Suprapubic skin (tissue), 4 donors: Measurements from ENCODE around the gene PHLDB2.

Source experiments
- EP300 ChIP-seq: sonication (generic); formaldehyde crosslinking; IDR thresholded peaks from one replicate; pipeline ENCODE4 v1.6.1; 2017; ENCODE audit warnings: antibody characterized with exemption
- POLR2A ChIP-seq, 2 donors: fragments of 450-650 bp; IDR thresholded peaks; one replicate each; pipeline ENCODE4 v1.6.1; 2017; ENCODE audit warnings: antibody characterized with exemption in 2 of 2, mild to moderate bottlenecking in 2 of 2, moderate library complexity in 2 of 2
- POLR2AphosphoS5 ChIP-seq, 3 donors: sonication (generic); formaldehyde crosslinking; IDR thresholded peaks; one replicate each; pipeline ENCODE4 v1.6.1; 2017; ENCODE audit warnings: antibody characterized with exemption in 3 of 3
- TF ChIP-seq, protein P1 (sequence below), 2 donors: fragments of 200-600 bp in 1 of 2; fragments of 450-650 bp in 1 of 2; sonication (generic) in 1 of 2; IDR thresholded peaks; one replicate each; pipeline ENCODE4 v1.5.1; 2016 to 2019; ENCODE audit warnings: antibody characterized with exemption in 2 of 2, mild to moderate bottlenecking in 1 of 2, moderate library complexity in 1 of 2

DNA sequence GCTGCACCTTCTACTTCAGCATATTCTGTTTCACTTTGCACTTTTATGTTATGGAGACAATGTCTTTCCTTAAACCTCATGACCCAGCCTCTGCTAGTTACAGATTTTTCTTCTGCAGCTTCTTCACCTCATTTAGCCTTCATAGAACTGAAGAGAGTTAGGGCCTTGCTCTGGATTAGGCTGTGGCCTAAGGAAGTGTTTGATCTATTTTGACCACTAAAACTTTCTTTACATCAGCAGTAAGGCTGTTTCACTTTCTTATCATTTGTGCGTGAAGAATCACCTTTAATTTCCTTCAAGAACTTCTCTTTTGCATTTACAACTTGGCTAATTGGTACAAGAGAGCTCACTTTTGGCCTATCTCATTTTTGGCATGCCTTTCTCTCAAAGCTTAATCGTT is 40.9 kb downstream of the PHLDB2 start:
- TF ChIP-seq, protein P1, sequence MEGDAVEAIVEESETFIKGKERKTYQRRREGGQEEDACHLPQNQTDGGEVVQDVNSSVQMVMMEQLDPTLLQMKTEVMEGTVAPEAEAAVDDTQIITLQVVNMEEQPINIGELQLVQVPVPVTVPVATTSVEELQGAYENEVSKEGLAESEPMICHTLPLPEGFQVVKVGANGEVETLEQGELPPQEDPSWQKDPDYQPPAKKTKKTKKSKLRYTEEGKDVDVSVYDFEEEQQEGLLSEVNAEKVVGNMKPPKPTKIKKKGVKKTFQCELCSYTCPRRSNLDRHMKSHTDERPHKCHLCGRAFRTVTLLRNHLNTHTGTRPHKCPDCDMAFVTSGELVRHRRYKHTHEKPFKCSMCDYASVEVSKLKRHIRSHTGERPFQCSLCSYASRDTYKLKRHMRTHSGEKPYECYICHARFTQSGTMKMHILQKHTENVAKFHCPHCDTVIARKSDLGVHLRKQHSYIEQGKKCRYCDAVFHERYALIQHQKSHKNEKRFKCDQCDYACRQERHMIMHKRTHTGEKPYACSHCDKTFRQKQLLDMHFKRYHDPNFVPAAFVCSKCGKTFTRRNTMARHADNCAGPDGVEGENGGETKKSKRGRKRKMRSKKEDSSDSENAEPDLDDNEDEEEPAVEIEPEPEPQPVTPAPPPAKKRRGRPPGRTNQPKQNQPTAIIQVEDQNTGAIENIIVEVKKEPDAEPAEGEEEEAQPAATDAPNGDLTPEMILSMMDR (IDR thresholded peaks at IDR 0.05): no peak
- TF ChIP-seq POLR2A (IDR thresholded peaks at IDR 0.05): no peak
- no peak for TF ChIP-seq EP300
- no peak for TF ChIP-seq POLR2AphosphoS5 (IDR thresholded peaks at IDR 0.05)
